ENCODE data around the gene GNG7. TPM values are rescaled to one million over a fixed set of nuclear protein-coding genes. Genes with fewer than 3 reads are reported as not detected.
"Not testable (repeated sequence)": the region's sequence is repeated elsewhere in the genome, so short reads cannot be mapped to it uniquely, and the experiment has no call there.

Gene GNG7
- total and polyA plus RNA-seq, 8 donors: 4.0 to 8.8 (median 6.0) TPM

DNA sequence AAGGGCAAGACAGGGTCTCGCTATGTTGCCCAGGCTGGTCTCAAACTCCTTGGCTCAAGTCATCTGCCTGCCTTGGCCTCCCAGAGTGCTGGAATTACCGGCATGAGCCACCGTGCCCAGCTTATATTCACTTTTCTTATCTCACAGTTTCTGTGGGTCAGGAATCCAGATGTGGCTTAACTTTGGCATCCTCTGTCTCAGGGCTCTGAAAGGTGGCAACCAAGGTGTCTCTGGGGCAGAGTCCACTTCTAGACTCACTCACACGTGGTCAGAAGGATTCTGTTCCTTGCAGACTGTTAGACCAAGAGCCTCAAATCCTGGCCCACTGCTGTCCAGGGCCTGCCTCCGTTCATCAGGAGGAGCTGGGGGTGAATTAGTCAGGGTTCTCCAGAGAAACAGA is 238.1 kb downstream of the GNG7 start:
- intact Hi-C loops (cut with DNase I): loop anchor here in 1 of 3 donors (10.0 kb wide), 1 partner anchor 150 kb away; no protein-coding TSS in a partner anchor
- FAIRE-seq (no peak), DNase-seq (no peak), ATAC-seq (no peak)
- no peak overlapping the region for H3K4me3 ChIP-seq
- TF ChIP-seq, protein P1, sequence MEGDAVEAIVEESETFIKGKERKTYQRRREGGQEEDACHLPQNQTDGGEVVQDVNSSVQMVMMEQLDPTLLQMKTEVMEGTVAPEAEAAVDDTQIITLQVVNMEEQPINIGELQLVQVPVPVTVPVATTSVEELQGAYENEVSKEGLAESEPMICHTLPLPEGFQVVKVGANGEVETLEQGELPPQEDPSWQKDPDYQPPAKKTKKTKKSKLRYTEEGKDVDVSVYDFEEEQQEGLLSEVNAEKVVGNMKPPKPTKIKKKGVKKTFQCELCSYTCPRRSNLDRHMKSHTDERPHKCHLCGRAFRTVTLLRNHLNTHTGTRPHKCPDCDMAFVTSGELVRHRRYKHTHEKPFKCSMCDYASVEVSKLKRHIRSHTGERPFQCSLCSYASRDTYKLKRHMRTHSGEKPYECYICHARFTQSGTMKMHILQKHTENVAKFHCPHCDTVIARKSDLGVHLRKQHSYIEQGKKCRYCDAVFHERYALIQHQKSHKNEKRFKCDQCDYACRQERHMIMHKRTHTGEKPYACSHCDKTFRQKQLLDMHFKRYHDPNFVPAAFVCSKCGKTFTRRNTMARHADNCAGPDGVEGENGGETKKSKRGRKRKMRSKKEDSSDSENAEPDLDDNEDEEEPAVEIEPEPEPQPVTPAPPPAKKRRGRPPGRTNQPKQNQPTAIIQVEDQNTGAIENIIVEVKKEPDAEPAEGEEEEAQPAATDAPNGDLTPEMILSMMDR (IDR thresholded peaks at IDR 0.05): no peak
- H3K27me3 ChIP-seq: no peaks in the 10 kb centered on the region
- no peaks in the 10 kb centered on the region for H3K9me3 ChIP-seq
- H3K4me1 ChIP-seq: no peaks in the 10 kb centered on the region
- H3K36me3 ChIP-seq: no peaks in the 10 kb centered on the region
- no peak overlapping the region for H3K27ac ChIP-seq
- 55 to 66% methylated on average over 5 of the region's 5 CpGs for WGBS, 2 donors

DNA sequence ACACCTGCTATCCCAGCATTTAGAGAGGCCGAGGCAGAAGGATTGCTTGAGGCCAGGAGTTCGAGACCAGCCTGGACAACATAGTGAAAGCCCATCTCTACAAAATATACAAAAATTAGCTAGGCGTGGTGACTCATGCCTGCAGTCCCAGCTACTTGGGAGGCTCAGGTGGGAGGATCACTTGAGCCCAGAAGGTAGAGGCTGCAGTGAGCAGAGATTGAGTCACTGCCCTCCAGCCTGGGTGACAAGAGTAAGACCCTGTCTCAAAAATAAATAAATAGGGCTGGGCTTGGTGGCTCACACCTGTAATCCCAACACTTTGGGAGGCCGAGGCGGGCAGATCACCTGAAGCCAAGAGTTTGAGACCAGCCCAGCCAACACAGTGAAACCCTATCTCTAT is 238.8 kb downstream of the GNG7 start:
- DNase-seq, ATAC-seq, H3K4me3 ChIP-seq, H3K27ac ChIP-seq, H3K4me1 ChIP-seq, FAIRE-seq, H3K9me3 ChIP-seq, H3K36me3 ChIP-seq, H3K27me3 ChIP-seq: not testable (repeated sequence)
- intact Hi-C loops (cut with DNase I): loop anchor here in 1 of 3 donors (10.0 kb wide), 1 partner anchor 151 kb away; no protein-coding TSS in a partner anchor
- WGBS, 2 donors: 96 to 98% methylated on average over 5 of the region's 5 CpGs

DNA sequence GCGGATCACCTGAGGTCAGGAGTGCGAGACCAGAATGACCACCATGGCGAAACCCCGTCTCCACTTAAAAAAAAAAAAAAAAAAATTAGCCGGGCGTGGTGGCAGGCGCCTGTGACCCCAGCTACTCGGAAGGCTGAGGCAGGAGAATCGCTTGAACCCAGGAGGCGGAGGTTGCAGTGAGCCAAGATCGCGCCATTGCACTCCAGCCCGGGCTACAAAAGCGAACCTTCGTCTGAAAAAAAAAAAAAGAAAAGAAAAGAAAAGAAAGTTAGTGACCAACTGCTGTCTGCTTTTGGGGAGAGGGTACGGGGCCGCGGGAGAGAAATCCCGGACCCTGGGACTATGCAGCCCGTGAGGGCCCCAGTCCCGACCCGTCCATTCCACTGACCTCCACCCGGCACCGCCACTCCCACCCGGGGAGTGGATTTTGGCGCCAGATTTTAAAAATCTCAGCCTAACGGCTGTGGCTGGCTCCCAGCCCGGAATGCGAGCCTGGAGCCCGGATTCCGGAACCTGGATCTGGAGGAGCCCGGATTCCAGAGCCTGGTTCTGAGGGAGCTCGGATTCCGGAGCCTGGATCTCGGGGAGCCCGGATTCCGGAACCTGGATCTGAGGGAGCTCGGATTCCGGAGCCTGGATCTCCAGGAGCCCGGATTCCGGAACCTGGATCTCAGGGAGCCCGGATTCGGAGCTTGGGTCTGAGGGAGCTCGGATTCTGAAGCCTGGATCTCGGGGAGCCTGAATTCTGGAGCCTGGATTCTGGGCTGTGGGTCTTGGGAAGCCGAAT is 239.7 kb downstream of the GNG7 start:
- H3K27me3 ChIP-seq: no peaks in the 10 kb centered on the region
- peak; percentile 78 to 89 (median 86) for ATAC-seq

DNA sequence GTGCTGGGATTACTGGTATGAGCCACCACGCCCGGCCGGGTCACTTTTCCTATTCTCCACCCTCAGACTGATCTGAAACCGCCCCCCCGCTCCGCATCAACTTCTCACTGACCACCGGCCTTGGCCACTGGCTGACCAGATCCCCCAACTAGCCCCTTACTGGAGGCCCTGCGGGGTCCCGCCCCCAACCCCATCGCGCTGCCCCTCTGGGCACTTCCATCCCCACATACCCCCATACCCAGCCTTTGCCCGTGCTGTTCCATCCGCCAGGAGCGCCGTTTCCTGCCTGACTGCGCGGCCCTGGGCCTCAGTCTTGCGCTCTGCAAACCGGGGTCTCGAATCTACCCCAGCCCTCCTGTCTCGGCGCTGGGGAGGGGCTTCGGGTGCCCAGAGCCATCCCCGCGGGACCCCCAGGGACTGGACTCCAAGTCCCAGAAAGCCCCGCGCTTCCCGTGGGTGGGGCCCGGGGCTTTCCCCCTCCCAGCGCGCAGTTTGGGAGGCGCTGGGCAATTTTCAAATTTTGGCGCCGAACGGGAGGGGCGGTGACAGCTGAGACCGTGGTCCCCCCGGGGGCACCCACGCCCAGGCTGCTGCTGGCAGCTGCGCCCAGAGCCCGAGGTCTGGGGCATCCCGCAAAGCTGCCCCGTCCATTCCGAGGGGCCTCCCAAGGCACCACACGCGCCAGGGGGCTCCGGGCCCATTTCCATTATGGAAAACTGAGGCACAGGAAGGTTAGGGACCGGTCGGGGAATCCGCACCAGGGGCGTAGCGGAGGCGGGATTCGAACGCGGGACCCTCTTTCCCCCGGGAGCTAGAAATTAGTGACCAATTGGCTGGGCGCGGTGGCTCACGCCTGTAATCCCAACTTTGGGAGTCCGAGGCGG is 240.5 kb downstream of the GNG7 start:
- no peak for FAIRE-seq
- Histone ChIP-seq H3K27ac (no peak overlapping the region), H3K36me3 (no peaks in the 10 kb centered on the region), H3K27me3 (no peaks in the 10 kb centered on the region), H3K9me3 (no peaks in the 10 kb centered on the region), H3K4me1 (no peaks in the 10 kb centered on the region), H3K4me3 (peak overlapping the region; percentile 20 to 68 (median 50))
- intact Hi-C loops (cut with DNase I): loop anchor here in 1 of 3 donors (10.0 kb wide), 1 partner anchor 153 kb away; no protein-coding TSS in a partner anchor
- TF ChIP-seq, protein P1 (IDR thresholded peaks at IDR 0.05): no peak
- WGBS, 2 donors: 5 to 6% methylated on average over 61 to 62 of the region's 62 CpGs
- DNase-seq: peak in 4 of 6 donors; percentile 60 to 75 (median 68)
- ATAC-seq: peak; percentile 42 to 68 (median 58)

More for the DNA sequence above, 239.7 kb downstream of the GNG7 start:
- Histone ChIP-seq H3K36me3 (no peaks in the 10 kb centered on the region), H3K4me1 (no peaks in the 10 kb centered on the region), H3K4me3 (peak overlapping the region in 2 of 4 donors; percentile 46 to 68), H3K9me3 (no peaks in the 10 kb centered on the region), H3K27ac (no peak overlapping the region)
- intact Hi-C loops (cut with DNase I): loop anchor here in 1 of 3 donors (10.0 kb wide), 1 partner anchor 152 kb away; no protein-coding TSS in a partner anchor
- 8 to 10% methylated on average over 45 to 46 of the region's 46 CpGs for WGBS, 2 donors
- FAIRE-seq: peak; percentile 56
- DNase-seq: peak; percentile 79 to 91 (median 86)
- TF ChIP-seq, protein P1 (IDR thresholded peaks at IDR 0.05): no peak

Small RNA genes lying within 50 kb of the gene (microRNA-seq; reads per million reads assigned to microRNA genes)
- 0 reads per million in 2 donors for gene MIR7850

Other genes starting within 250 kb of the GNG7 start
- gene LMNB2, start 245.7 kb downstream of the GNG7 start, total RNA-seq: 10 to 100 TPM in 3 of 6 donors, 1 to 10 TPM in 3; 3.9 to 14.8 (median 9.7) TPM
- gene LMNB2, start 245.7 kb downstream of the GNG7 start, polyA plus RNA-seq: 10 to 100 TPM in 1 of 2 donors, 1 to 10 TPM in 1; 5.2 to 11.9 TPM
- 10 to 100 TPM; 20.4 to 58.8 (median 42.3) TPM for gene GADD45B, start 226.6 kb downstream of the GNG7 start, total RNA-seq
- 100 to 1,000 TPM; 182 to 237 TPM for gene GADD45B, start 226.6 kb downstream of the GNG7 start, polyA plus RNA-seq
- 10 to 100 TPM in 1 of 6 donors, 1 to 10 TPM in 5; 2.7 to 16.3 (median 4.5) TPM for gene DIRAS1, start 18.7 kb upstream of the GNG7 start, total RNA-seq
- gene DIRAS1, start 18.7 kb upstream of the GNG7 start, polyA plus RNA-seq: 1 to 10 TPM; 2.4 to 2.8 TPM
- gene SLC39A3, start 37.3 kb upstream of the GNG7 start, total RNA-seq: 10 to 100 TPM in 5 of 6 donors, 1 to 10 TPM in 1; 8.7 to 15.2 (median 11.9) TPM
- gene SLC39A3, start 37.3 kb upstream of the GNG7 start, polyA plus RNA-seq: 10 to 100 TPM; 15.9 to 25.6 TPM
- gene SGTA, start 80.6 kb upstream of the GNG7 start, total RNA-seq: 10 to 100 TPM; 19.4 to 31.5 (median 23.5) TPM
- 10 to 100 TPM; 42.7 to 49.6 TPM for gene SGTA, start 80.6 kb upstream of the GNG7 start, polyA plus RNA-seq
- 10 to 100 TPM; 11.6 to 21.3 (median 18.6) TPM for gene THOP1, start 82.8 kb upstream of the GNG7 start, total RNA-seq
- 100 to 1,000 TPM in 1 of 2 donors, 10 to 100 TPM in 1; 79.6 to 124 TPM for gene THOP1, start 82.8 kb upstream of the GNG7 start, polyA plus RNA-seq
- gene ZNF554, start 117.2 kb upstream of the GNG7 start, total RNA-seq: 1 to 10 TPM; 2.6 to 4.2 (median 3.4) TPM
- gene ZNF554, start 117.2 kb upstream of the GNG7 start, polyA plus RNA-seq: 1 to 10 TPM; 5.2 TPM
- gene ZNF555, start 138.8 kb upstream of the GNG7 start, total RNA-seq: 1 to 10 TPM; 3.0 to 6.0 (median 3.8) TPM
- 1 to 10 TPM in 1 of 2 donors, under 1 TPM in 1; 0.68 to 2.1 TPM for gene ZNF555, start 138.8 kb upstream of the GNG7 start, polyA plus RNA-seq
- under 1 TPM in 2 of 6 donors, not detected in 4; 0.19 to 0.91 TPM for gene ZNF556, start 164.6 kb upstream of the GNG7 start, total RNA-seq
- gene ZNF556, start 164.6 kb upstream of the GNG7 start, polyA plus RNA-seq: not detected
- gene ZNF57, start 198.2 kb upstream of the GNG7 start, total RNA-seq: 1 to 10 TPM; 1.6 to 3.0 (median 2.0) TPM
- 1 to 10 TPM; 2.1 to 2.4 TPM for gene ZNF57, start 198.2 kb upstream of the GNG7 start, polyA plus RNA-seq
- 1 to 10 TPM; 1.3 to 2.6 (median 1.7) TPM for gene ZNF77, start 242.3 kb upstream of the GNG7 start, total RNA-seq
- 1 to 10 TPM; 2.7 to 3.4 TPM for gene ZNF77, start 242.3 kb upstream of the GNG7 start, polyA plus RNA-seq

Data from pancreas (tissue), 10 donors.